Measurements from ENCODE around the gene APP.

Gene APP

GRCh38 chr21:25904044-25904695, 266.4 kb downstream of the APP start:
- no peak for DNase-seq (ENCODE audit: low read depth in 2 of 2)

- DNase-seq (ENCODE audit: low read depth in 2 of 2), result no peak
Measured at GRCh38 chr21:25903607-25904006, 267.0 kb downstream of the APP start.

- no peak for DNase-seq (ENCODE audit: low read depth in 2 of 2)
Measured at GRCh38 chr21:25901330-25901979, 269.1 kb downstream of the APP start.

- no peak for DNase-seq (ENCODE audit: low read depth in 2 of 2)
Measured at GRCh38 chr21:25898671-25899070, 271.9 kb downstream of the APP start.

GRCh38 chr21:25897383-25897782, 273.2 kb downstream of the APP start:
- no peak for DNase-seq (ENCODE audit: low read depth in 2 of 2)

GRCh38 chr21:25896501-25897056, 274.0 kb downstream of the APP start:
- no peak for DNase-seq (ENCODE audit: low read depth in 2 of 2)

- DNase-seq (ENCODE audit: low read depth in 2 of 2), result no peak
Measured at GRCh38 chr21:25895565-25896205, 274.9 kb downstream of the APP start.

- DNase-seq (ENCODE audit: low read depth in 2 of 2), result no peak
Measured at GRCh38 chr21:25893191-25893590, 277.4 kb downstream of the APP start.

- no peak for DNase-seq (ENCODE audit: low read depth in 2 of 2)
Measured at GRCh38 chr21:25891596-25891995, 279.0 kb downstream of the APP start.

GRCh38 chr21:25890001-25890400, 280.6 kb downstream of the APP start:
- DNase-seq (ENCODE audit: low read depth in 2 of 2), result no peak

GRCh38 chr21:25888711-25889110, 281.9 kb downstream of the APP start:
- no peak for DNase-seq (ENCODE audit: low read depth in 2 of 2)

GRCh38 chr21:25887646-25888306, 282.8 kb downstream of the APP start:
- DNase-seq (ENCODE audit: low read depth in 2 of 2), result no peak

- no peak for DNase-seq (ENCODE audit: low read depth in 2 of 2)
Measured at GRCh38 chr21:25887166-25887565, 283.4 kb downstream of the APP start.

- DNase-seq (ENCODE audit: low read depth in 2 of 2), result no peak
Measured at GRCh38 chr21:25885880-25886279, 284.7 kb downstream of the APP start.

- no peak for DNase-seq (ENCODE audit: low read depth in 2 of 2)
Measured at GRCh38 chr21:25885405-25885804, 285.2 kb downstream of the APP start.

GRCh38 chr21:25884311-25884710, 286.3 kb downstream of the APP start:
- DNase-seq (ENCODE audit: low read depth in 2 of 2), result no peak

- DNase-seq (ENCODE audit: low read depth in 2 of 2), result peak in 1 of 2 donors; percentile 21
Measured at GRCh38 chr21:25881524-25882376, 288.8 kb downstream of the APP start.

- DNase-seq (ENCODE audit: low read depth in 2 of 2), result no peak
Measured at GRCh38 chr21:25879203-25879602, 291.4 kb downstream of the APP start.

- no peak for DNase-seq (ENCODE audit: low read depth in 2 of 2)
Measured at GRCh38 chr21:25878344-25878743, 292.2 kb downstream of the APP start.

GRCh38 chr21:25872271-25872670, 298.3 kb downstream of the APP start:
- DNase-seq (ENCODE audit: low read depth in 2 of 2), result no peak

GRCh38 chr21:25871566-25871965, 299.0 kb downstream of the APP start:
- no peak for DNase-seq (ENCODE audit: low read depth in 2 of 2)

Data from stimulated activated CD8-positive, alpha-beta memory T cell treated with anti-CD3 and anti-CD28 coated beads, Interleukin-15, amount 100 ng/mL, for 48 hours (primary cell).